HG03045 (cell line): Measurements from ENCODE around the gene LRP8.

ENCODE experiments used
- ATAC-seq: cut with Tn5 transposase; IDR thresholded peaks from one replicate; pipeline ENCODE4 v1.9.1; 2021; ENCODE audit warnings: mild to moderate bottlenecking, moderate library complexity; ENCODE audit not compliant: unreplicated experiment

Gene LRP8

GRCh38 chr1:53307037-53307436, 20.8 kb downstream of the LRP8 start:
- ATAC-seq = no peak

GRCh38 chr1:53306168-53306567, 21.7 kb downstream of the LRP8 start:
- ATAC-seq = no peak

GRCh38 chr1:53305650-53306049, 22.2 kb downstream of the LRP8 start:
- no peak for ATAC-seq

GRCh38 chr1:53304527-53304926, 23.3 kb downstream of the LRP8 start:
- ATAC-seq = no peak

GRCh38 chr1:53303726-53304515, 23.9 kb downstream of the LRP8 start:
- ATAC-seq = no peak

GRCh38 chr1:53303243-53303642, 24.6 kb downstream of the LRP8 start:
- no peak for ATAC-seq

- no peak for ATAC-seq
Measured at GRCh38 chr1:53299233-53299632, 28.6 kb downstream of the LRP8 start.

GRCh38 chr1:53298045-53298637, 29.7 kb downstream of the LRP8 start:
- no peak for ATAC-seq

GRCh38 chr1:53297195-53297594, 30.7 kb downstream of the LRP8 start:
- no peak for ATAC-seq

GRCh38 chr1:53296117-53296749, 31.6 kb downstream of the LRP8 start:
- ATAC-seq = peak; percentile 32

GRCh38 chr1:53295726-53296116, 32.1 kb downstream of the LRP8 start:
- ATAC-seq = no peak

- no peak for ATAC-seq
Measured at GRCh38 chr1:53295295-53295694, 32.6 kb downstream of the LRP8 start.

GRCh38 chr1:53294567-53294966, 33.3 kb downstream of the LRP8 start:
- no peak for ATAC-seq

GRCh38 chr1:53294061-53294460, 33.8 kb downstream of the LRP8 start:
- ATAC-seq = no peak

GRCh38 chr1:53293123-53293522, 34.7 kb downstream of the LRP8 start:
- ATAC-seq = no peak

GRCh38 chr1:53292690-53293089, 35.2 kb downstream of the LRP8 start:
- no peak for ATAC-seq

- ATAC-seq = no peak
Measured at GRCh38 chr1:53291574-53291973, 36.3 kb downstream of the LRP8 start.

- ATAC-seq = no peak
Measured at GRCh38 chr1:53288790-53289429, 39.0 kb downstream of the LRP8 start.

- ATAC-seq = no peak
Measured at GRCh38 chr1:53288002-53288789, 39.7 kb downstream of the LRP8 start.

GRCh38 chr1:53286955-53287354, 40.9 kb downstream of the LRP8 start:
- ATAC-seq = no peak
